Mesendoderm (in vitro differentiated cells): ENCODE data around the gene GFOD2.
"Not testable (repeated sequence)": the region's sequence is repeated elsewhere in the genome, so short reads cannot be mapped to it uniquely, and the experiment has no call there.

Source experiments
- DNase-seq: peaks from one replicate; pipeline ENCODE4 v3.0.0; 2013
- H2AK5ac ChIP-seq: 2 replicates; pipeline ENCODE4 v1.6.1; 2013; ENCODE audit warnings: low read length, inconsistent platforms
- H2BK120ac ChIP-seq: 2 replicates; pipeline ENCODE4 v1.6.1; 2013; ENCODE audit warnings: low read depth, mild to moderate bottlenecking, low read length, moderate library complexity, mixed read lengths
- H2BK15ac ChIP-seq: replicated peaks from 2 replicates; pipeline ENCODE4 v1.6.1; 2013; ENCODE audit warnings: low read depth, mild to moderate bottlenecking, moderate library complexity
- H2BK5ac ChIP-seq: 2 replicates; pipeline ENCODE4 v1.6.1; 2013; ENCODE audit warnings: low read length, inconsistent platforms
- H3K18ac ChIP-seq: 2 replicates; pipeline ENCODE4 v1.6.1; 2013; ENCODE audit warnings: mild to moderate bottlenecking, low read length, mixed read lengths
- H3K23ac ChIP-seq: one replicate; pipeline ENCODE4 v1.6.1; 2013; ENCODE audit warnings: low read length
- H3K27ac ChIP-seq: 2 replicates; pipeline ENCODE4 v1.5.1; 2013; ENCODE audit warnings: low read depth, mild to moderate bottlenecking, inconsistent platforms, low read length, moderate library complexity
- H3K27me3 ChIP-seq: 2 replicates; pipeline ENCODE4 v1.6.1; 2013; ENCODE audit warnings: low read length, control low read depth, mild to moderate bottlenecking, inconsistent platforms; ENCODE audit not compliant: insufficient read depth, poor library complexity
- H3K36me3 ChIP-seq: 2 replicates; pipeline ENCODE4 v1.6.1; 2013; ENCODE audit warnings: low read length, inconsistent platforms; ENCODE audit not compliant: control insufficient read depth, insufficient read depth
- H3K4ac ChIP-seq: one replicate; pipeline ENCODE4 v1.6.1; 2013; ENCODE audit warnings: low read depth, mild to moderate bottlenecking, low read length, moderate library complexity
- H3K4me1 ChIP-seq: 2 replicates; pipeline ENCODE4 v1.6.1; 2013; ENCODE audit warnings: low read depth, low read length, inconsistent platforms; ENCODE audit not compliant: control insufficient read depth
- H3K4me2 ChIP-seq: 2 replicates; pipeline ENCODE4 v1.6.1; 2013; ENCODE audit warnings: low read length
- H3K4me3 ChIP-seq: 2 replicates; pipeline ENCODE4 v1.5.1; 2013; ENCODE audit warnings: mild to moderate bottlenecking, low read length
- H3K56ac ChIP-seq: one replicate; pipeline ENCODE4 v1.6.1; 2013; ENCODE audit warnings: low read length
- H3K79me1 ChIP-seq: 2 replicates; pipeline ENCODE4 v1.6.1; 2013; ENCODE audit warnings: low read length, inconsistent platforms
- H3K79me2 ChIP-seq: 2 replicates; pipeline ENCODE4 v1.6.1; 2013; ENCODE audit warnings: mild to moderate bottlenecking, low read length; ENCODE audit not compliant: control insufficient read depth, insufficient read depth
- H3K9ac ChIP-seq: 2 replicates; pipeline ENCODE4 v1.6.1; 2013; ENCODE audit warnings: low read length, inconsistent platforms
- H4K5ac ChIP-seq: one replicate; pipeline ENCODE4 v1.6.1; 2013; ENCODE audit warnings: low read length
- H4K8ac ChIP-seq: one replicate; pipeline ENCODE4 v1.6.1; 2013; ENCODE audit warnings: low read depth, mild to moderate bottlenecking, control low read depth, low read length, moderate library complexity
- WGBS: extraction: QIAGEN DNeasy Blood & Tissue Kit; methylation state at CpG from one replicate; pipeline ENCODE4 v1.1.7; 2013; ENCODE audit warnings: low lambda C conversion rate, missing lambda C conversion rate; ENCODE audit not compliant: insufficient coverage; ENCODE audit errors: extremely low coverage; 5-methylcytosine and 5-hydroxymethylcytosine counted together

The GFOD2 gene

DNA sequence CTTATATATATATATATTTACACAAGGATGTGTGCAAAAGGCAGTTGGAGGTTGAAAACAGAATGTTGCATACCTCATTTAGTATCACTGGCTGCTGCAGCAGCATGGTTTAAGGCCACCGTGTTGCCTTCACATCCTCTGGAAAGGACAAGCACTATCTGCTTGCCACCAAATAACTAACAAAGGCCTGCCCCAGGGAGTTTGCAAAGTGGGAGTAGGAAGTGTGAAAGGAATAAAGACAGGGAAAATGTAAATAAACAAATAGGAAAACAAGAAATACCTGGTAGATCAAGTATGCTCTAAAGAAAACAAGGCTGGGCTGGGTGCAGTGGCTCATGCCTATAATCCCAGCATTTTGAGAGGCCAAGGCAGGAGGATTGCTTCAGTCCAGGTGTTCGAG, 33.5 kb upstream of the GFOD2 start:
- Histone ChIP-seq H3K4me3 (no peak overlapping the region), H3K27ac (no peak overlapping the region), H4K5ac (no peak overlapping the region), H4K8ac (no peak overlapping the region), H3K79me1 (no peaks in the 10 kb centered on the region), H2BK120ac (no peak overlapping the region), H2BK15ac (no peak overlapping the region), H2AK5ac (no peak overlapping the region), H3K9ac (no peak overlapping the region), H3K23ac (no peak overlapping the region), H3K56ac (no peak overlapping the region), H3K4me2 (no peak overlapping the region), H2BK5ac (no peak overlapping the region), H3K4me1 (no peaks in the 10 kb centered on the region), H3K27me3 (no peaks in the 10 kb centered on the region), H3K79me2 (no peaks in the 10 kb centered on the region), H3K18ac (no peak overlapping the region), H3K36me3 (peaks cover 1% of the 10 kb centered on the region), H3K4ac (no peak overlapping the region)
- DNase-seq, result peak; percentile 32
- WGBS, result no CpG with 5 or more reads among the region's 2 CpGs

- not testable (repeated sequence) for H2BK15ac ChIP-seq, H3K36me3 ChIP-seq, H2AK5ac ChIP-seq, H2BK5ac ChIP-seq, H2BK120ac ChIP-seq, H3K4ac ChIP-seq, H3K9ac ChIP-seq, H3K56ac ChIP-seq, H3K18ac ChIP-seq, H4K8ac ChIP-seq, H3K23ac ChIP-seq, H3K79me2 ChIP-seq, H3K4me1 ChIP-seq, DNase-seq, H3K4me2 ChIP-seq, H4K5ac ChIP-seq, H3K4me3 ChIP-seq, H3K27ac ChIP-seq, H3K79me1 ChIP-seq, H3K27me3 ChIP-seq
- 100% methylated on average over 1 of the region's 3 CpGs for WGBS
Measured at GRCh38 chr16:67751331-67751730, 32.2 kb upstream of the GFOD2 start.

DNA sequence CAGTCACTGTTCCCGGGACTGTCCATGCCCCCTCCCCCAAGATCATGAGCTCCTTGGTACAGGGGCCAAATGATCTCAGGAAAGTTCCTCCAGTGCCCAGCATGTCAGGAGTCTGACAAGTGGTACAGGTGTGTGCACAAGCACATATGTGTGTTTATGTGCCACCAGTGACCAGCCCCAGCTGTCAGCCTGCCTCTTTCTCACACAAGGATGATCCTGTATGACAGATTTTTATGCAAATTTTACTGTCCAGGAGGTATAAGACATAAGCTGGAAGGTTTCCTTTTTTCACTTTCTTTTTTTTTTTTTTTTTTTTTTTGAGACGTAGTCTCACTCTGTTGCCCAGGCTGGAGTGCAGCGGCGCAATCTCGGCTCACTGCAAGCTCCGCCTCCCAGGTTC, 31.4 kb upstream of the GFOD2 start:
- Histone ChIP-seq H2AK5ac (no peak overlapping the region), H3K27me3 (no peaks in the 10 kb centered on the region), H2BK120ac (no peak overlapping the region), H3K23ac (no peak overlapping the region), H4K5ac (no peak overlapping the region), H3K9ac (no peak overlapping the region), H3K79me1 (no peaks in the 10 kb centered on the region), H2BK15ac (no peak overlapping the region), H3K56ac (no peak overlapping the region), H3K4ac (no peak overlapping the region), H3K79me2 (no peaks in the 10 kb centered on the region), H2BK5ac (no peak overlapping the region), H3K4me2 (no peak overlapping the region), H3K18ac (no peak overlapping the region), H4K8ac (no peak overlapping the region), H3K36me3 (peaks cover 1% of the 10 kb centered on the region), H3K4me3 (no peak overlapping the region), H3K4me1 (no peaks in the 10 kb centered on the region), H3K27ac (no peak overlapping the region)
- WGBS, result no CpG with 5 or more reads among the region's 6 CpGs
- DNase-seq, result no peak

GRCh38 chr16:67749436-67750078, 30.4 kb upstream of the GFOD2 start:
- H3K9ac ChIP-seq, result no peak overlapping the region
- no peak overlapping the region for H3K4me3 ChIP-seq

GRCh38 chr16:67748834-67749233, 29.7 kb upstream of the GFOD2 start:
- no CpG with 5 or more reads among the region's 3 CpGs for WGBS
- H3K27me3 ChIP-seq, result no peaks in the 10 kb centered on the region
- DNase-seq, result no peak

More at GRCh38 chr16:67749436-67750078, 30.4 kb upstream of the GFOD2 start:
- Histone ChIP-seq H3K18ac (no peak overlapping the region), H3K79me2 (no peaks in the 10 kb centered on the region), H3K36me3 (peaks cover 1% of the 10 kb centered on the region), H4K8ac (no peak overlapping the region), H2BK15ac (no peak overlapping the region), H3K4me2 (no peak overlapping the region), H3K27ac (no peak overlapping the region), H3K23ac (no peak overlapping the region), H2BK120ac (no peak overlapping the region), H2AK5ac (no peak overlapping the region), H2BK5ac (no peak overlapping the region), H3K27me3 (no peaks in the 10 kb centered on the region), H3K4ac (no peak overlapping the region), H3K79me1 (no peaks in the 10 kb centered on the region), H3K56ac (no peak overlapping the region), H3K4me1 (no peaks in the 10 kb centered on the region), H4K5ac (no peak overlapping the region)
- no CpG with 5 or more reads among the region's 3 CpGs for WGBS
- no peak for DNase-seq

GRCh38 chr16:67746846-67747245, 27.7 kb upstream of the GFOD2 start:
- Histone ChIP-seq H2BK5ac (no peak overlapping the region), H2BK120ac (no peak overlapping the region), H3K79me2 (no peaks in the 10 kb centered on the region), H3K23ac (no peak overlapping the region), H3K79me1 (no peaks in the 10 kb centered on the region), H4K8ac (no peak overlapping the region), H3K56ac (no peak overlapping the region), H3K4ac (no peak overlapping the region), H3K4me1 (no peaks in the 10 kb centered on the region), H3K18ac (no peak overlapping the region), H3K4me2 (no peak overlapping the region), H3K36me3 (peaks cover 3% of the 10 kb centered on the region), H3K4me3 (no peak overlapping the region), H2BK15ac (no peak overlapping the region), H3K27me3 (no peaks in the 10 kb centered on the region), H4K5ac (no peak overlapping the region), H3K27ac (no peak overlapping the region), H2AK5ac (no peak overlapping the region), H3K9ac (no peak overlapping the region)
- no peak for DNase-seq

More at GRCh38 chr16:67748834-67749233, 29.7 kb upstream of the GFOD2 start:
- Histone ChIP-seq H3K56ac (no peak overlapping the region), H4K8ac (no peak overlapping the region), H4K5ac (no peak overlapping the region), H3K4me1 (no peaks in the 10 kb centered on the region), H3K79me1 (no peaks in the 10 kb centered on the region), H3K23ac (no peak overlapping the region), H3K4me2 (no peak overlapping the region), H3K36me3 (peaks cover 1% of the 10 kb centered on the region), H2BK120ac (no peak overlapping the region), H3K9ac (no peak overlapping the region), H3K79me2 (no peaks in the 10 kb centered on the region), H3K4ac (no peak overlapping the region), H3K18ac (no peak overlapping the region), H2AK5ac (no peak overlapping the region), H2BK15ac (no peak overlapping the region), H2BK5ac (no peak overlapping the region), H3K27ac (no peak overlapping the region), H3K4me3 (no peak overlapping the region)
